ENCODE data around the gene SH3PXD2A. TPM values are rescaled to one million over a fixed set of nuclear protein-coding genes. Genes with fewer than 3 reads are reported as not detected.
"Not testable (repeated sequence)": the region's sequence is repeated elsewhere in the genome, so short reads cannot be mapped to it uniquely, and the experiment has no call there.

SH3PXD2A gene
- total RNA-seq, 1 experiment from 2014 or later = 5.4 TPM

DNA sequence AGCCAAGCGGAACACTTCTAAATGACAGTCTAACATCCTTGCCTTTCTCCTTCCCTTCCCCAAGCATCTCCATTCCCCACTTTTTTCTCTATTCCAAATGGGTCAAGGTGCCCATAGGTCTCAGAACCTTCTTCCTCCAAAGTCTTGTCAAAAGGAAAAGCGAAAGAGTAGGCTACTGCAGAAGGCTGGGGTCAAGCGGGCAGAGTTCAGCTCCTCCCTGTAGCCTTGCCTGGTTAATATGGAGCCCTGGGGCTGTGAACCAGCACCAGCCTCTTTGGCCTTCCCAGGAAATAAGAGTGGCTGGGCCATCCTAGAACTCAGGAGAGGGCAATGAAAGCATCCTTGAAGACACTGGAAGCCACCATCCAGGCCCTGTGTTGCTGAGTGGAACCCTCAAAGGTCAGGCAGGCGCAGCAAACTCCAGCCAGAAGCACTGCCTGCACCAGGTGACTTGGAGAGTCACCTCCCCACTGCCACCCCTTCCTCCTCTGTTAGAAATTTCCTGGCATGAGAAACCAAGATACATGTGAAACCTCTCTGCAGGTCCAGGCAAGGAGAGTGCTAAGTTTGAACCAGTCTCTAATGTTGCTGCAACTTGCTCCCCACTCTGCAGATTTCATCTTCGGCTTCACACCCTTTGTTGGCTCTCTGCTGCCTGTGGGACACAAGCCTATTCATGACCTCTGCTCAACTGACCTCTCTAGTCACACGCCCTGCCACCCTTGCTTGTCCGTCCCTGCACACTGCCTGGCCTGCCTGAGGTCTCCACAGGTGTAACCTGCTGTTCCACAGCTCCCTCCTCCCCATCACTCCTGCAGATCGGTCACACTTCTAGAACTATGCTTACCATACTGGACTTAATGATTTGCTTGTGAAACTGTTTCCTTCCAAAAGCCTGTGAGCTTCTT is 74.9 kb downstream of the SH3PXD2A start:
- no peak overlapping the region for H3K4me3 ChIP-seq
- H3K9me3 ChIP-seq (replicated peaks) = no peaks in the 10 kb centered on the region
- H3K36me3 ChIP-seq = no peaks in the 10 kb centered on the region
- no peaks in the 10 kb centered on the region for H3K27me3 ChIP-seq
- H3K4me1 ChIP-seq = no peaks in the 10 kb centered on the region
- no peak for DNase-seq
- H3K27ac ChIP-seq = no peak overlapping the region

DNA sequence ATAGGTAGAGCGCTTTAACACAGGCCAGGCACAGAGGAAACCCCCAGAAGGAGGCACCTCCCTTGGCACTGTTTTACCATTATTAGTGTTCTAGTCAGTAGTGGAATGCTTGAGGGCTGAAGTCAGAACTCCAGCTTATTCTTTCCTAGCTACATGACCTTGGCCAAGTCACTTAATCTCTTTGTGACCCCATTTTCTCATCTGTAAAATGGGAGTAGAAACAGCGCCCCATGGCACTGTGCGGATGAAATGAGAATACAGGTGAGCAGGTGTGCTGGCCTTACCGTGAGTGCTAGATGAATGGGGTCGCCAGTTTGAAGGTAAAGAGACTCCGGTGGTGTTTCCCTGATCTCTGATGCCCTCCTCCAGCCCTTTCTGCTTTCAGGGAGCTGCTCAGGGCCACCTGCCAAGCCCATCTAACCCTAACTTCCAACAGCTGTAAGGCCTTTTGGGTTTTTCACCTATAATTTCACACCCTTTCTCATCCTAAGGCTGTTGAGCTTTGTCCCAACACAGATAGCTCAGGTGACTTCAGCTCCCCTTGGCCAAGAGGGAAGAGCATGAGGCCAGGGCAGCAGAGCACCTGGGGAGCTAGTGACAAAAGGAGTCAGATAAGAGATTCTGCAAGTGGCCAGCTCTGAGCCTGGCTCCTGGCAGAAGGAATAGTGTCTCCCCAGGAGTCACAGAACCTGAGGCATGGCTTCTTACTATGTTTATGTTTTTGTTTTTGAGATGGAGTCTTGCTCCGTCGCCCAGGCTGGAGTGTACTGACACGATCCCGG is 76.8 kb downstream of the SH3PXD2A start:
- no peak for DNase-seq
- Histone ChIP-seq H3K27me3 (no peaks in the 10 kb centered on the region), H3K27ac (no peak overlapping the region), H3K4me3 (no peak overlapping the region), H3K36me3 (no peaks in the 10 kb centered on the region), H3K9me3 (replicated peaks) (no peaks in the 10 kb centered on the region), H3K4me1 (no peaks in the 10 kb centered on the region)

DNA sequence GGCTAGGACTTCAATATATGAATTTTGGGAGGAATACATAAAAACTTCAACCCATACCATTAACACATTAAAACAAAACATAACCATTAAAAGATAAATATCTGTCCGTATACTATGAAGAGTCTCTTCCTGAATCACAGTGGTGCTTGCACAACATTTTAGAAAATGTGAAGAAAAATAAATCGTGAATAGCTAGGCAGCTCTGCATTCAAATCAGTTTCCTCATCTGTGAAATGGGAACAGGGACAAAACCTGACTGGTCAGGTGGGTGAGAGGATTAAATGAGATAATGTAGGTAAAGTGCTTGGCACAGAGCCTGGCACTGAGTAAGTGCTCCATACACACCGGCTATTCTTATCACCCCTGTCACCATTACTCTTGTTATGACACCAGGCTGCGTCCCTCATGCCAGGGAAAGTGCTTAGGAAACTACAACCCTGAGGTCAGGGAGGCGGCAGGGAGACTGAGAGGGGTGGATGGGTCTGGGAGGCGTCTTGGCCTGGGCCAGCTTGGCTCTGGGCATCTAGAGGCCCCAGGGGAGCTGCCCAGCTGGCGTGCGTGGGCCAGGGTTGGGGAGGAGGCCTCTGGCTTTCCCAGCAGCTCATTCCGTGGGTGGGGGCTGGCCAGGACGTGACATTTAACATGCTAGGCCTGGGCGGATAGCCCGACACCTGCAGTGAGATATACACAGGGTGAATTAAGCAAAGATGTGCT is 78.3 kb downstream of the SH3PXD2A start:
- DNase-seq = no peak
- Histone ChIP-seq H3K27ac (no peak overlapping the region), H3K27me3 (no peaks in the 10 kb centered on the region), H3K4me3 (no peak overlapping the region), H3K36me3 (no peaks in the 10 kb centered on the region), H3K9me3 (replicated peaks) (no peaks in the 10 kb centered on the region), H3K4me1 (no peaks in the 10 kb centered on the region)

DNA sequence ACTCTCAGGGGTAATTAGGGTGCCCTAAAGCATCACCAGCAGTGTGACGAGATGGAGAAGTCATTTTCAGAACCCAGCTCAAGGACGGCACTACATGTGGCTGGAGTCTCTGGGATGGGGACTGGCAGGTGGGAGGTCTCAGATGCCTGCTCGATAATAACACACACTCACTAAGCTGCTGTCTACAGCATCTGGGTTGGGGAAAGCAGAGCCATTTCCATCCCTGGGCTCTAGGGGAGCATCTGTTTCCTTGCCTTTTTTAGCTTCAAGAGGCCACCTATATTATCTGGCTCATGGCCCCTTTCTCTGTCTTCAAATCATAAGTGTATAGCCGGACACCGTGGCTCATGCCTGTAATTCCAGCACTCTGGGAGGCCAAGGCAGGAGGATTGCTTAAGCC is 79.6 kb downstream of the SH3PXD2A start:
- no peaks in the 10 kb centered on the region for H3K9me3 ChIP-seq (replicated peaks)
- H3K27ac ChIP-seq = no peak overlapping the region
- no peaks in the 10 kb centered on the region for H3K36me3 ChIP-seq
- DNase-seq = no peak
- no peaks in the 10 kb centered on the region for H3K27me3 ChIP-seq
- H3K4me3 ChIP-seq = no peak overlapping the region
- H3K4me1 ChIP-seq = no peaks in the 10 kb centered on the region

DNA sequence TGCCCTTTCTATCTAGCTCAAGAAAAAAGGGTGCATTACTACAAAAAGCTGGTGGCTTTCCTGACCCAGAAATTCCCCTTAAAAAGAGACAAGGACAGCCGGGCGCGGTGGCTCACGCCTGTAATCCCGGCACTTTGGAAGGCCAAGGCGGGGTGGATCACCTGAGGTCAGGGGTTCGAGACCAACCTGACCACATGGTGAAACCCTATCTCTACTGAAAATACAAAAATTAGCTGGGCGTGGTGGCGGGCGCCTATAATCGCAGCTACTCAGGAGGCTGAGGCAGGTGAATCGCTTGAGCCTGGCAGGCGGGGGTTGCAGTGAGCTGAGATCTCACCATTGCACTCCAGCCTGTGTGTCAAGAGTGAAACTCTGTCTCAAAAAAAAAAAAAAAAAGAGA is 82.5 kb downstream of the SH3PXD2A start:
- H3K4me3 ChIP-seq = peak overlapping the region; percentile 45
- H3K27ac ChIP-seq = peak overlapping the region; percentile 60
- not testable (repeated sequence) for H3K4me1 ChIP-seq; H3K36me3 ChIP-seq; DNase-seq; H3K9me3 ChIP-seq (replicated peaks); H3K27me3 ChIP-seq

DNA sequence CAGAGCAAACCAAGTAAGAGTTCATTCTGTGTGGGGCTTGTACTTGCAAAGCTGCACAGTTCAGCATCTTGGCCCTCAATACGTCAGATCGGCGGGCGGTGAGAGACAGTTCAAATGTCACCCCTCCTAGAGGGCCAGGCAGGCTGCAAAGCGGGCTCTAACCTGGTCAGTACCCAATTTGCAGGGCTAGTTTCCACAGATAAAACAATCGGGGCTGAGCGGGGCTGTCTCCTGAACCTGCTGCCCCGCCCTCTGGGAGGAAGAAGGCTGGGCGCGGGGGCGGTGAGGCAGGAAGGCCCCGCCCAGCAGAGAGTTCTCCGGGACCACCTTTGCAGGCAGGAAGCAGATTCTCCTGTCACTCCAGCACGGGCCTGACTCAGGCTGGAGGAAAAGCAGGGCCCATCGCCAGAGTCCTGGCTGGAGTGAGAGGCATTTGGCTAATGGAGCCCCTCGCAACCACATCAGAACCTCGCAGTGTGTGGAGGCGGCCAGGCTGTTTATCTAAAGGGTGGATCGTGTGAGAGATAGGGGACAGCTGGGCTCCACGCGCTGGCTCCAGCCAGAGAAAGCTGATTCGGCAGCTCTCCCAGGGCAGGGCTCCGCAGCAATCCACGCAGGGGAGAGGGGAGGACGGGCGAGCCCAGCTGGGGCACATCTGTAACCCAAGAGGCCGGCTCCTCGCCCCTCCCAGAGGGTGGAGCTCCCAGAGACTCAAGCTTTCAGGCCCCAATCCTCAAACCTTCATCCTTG is 83.1 kb downstream of the SH3PXD2A start:
- DNase-seq = peak; percentile 95 to 96
- peak overlapping the region; percentile 60 for H3K27ac ChIP-seq
- no peaks in the 10 kb centered on the region for H3K9me3 ChIP-seq (replicated peaks)
- H3K4me3 ChIP-seq = peak overlapping the region; percentile 45
- H3K27me3 ChIP-seq = no peaks in the 10 kb centered on the region
- no peaks in the 10 kb centered on the region; the same call in 1 of the 2 replicates for H3K4me1 ChIP-seq
- H3K36me3 ChIP-seq = no peaks in the 10 kb centered on the region

DNA sequence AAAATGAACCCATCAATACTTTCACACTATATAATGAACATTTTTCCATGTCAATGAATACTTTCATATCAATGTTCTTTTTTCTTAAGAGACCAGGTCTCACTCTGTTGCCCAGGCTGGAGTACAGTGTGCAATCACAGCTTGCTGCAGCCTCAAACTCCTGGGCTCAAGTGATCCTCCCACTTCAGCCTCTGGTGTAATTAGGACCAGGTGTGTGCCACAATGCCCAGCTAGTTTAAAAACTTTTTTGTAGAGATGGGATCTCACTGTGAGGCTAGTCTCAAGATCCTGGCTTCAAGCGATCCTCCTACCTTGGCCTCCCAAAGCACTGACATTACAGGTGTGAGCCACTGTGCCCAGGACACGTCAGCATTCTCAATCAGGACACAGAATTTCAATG is 85.2 kb downstream of the SH3PXD2A start:
- Histone ChIP-seq H3K4me1 (peaks cover 4% of the 10 kb centered on the region; the same call in 1 of the 2 replicates), H3K27ac (no peak overlapping the region), H3K36me3 (no peaks in the 10 kb centered on the region), H3K9me3 (replicated peaks) (no peaks in the 10 kb centered on the region), H3K27me3 (no peaks in the 10 kb centered on the region), H3K4me3 (no peak overlapping the region)
- DNase-seq = no peak

DNA sequence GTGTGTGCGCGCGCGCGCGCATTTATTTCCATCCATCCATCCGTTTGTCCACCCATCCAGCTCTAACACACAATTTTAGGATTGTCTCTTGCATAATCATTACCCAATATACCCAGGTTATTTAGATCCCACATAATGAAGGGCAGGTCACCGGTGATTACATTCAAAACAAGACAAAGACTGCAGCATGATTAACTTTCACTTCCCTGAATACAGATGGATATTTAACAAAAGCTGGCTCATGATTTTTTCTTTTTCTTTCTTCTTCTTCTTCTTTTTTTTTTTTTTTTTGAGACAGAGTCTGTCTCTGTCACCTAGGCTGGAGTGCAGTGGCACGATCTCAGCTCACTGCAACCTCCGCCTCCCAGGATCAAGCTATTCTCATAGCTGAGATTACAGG is 86.2 kb downstream of the SH3PXD2A start:
- H3K4me1 ChIP-seq = peaks cover 4% of the 10 kb centered on the region; the same call in 1 of the 2 replicates
- no peaks in the 10 kb centered on the region for H3K27me3 ChIP-seq
- no peak for DNase-seq

DNA sequence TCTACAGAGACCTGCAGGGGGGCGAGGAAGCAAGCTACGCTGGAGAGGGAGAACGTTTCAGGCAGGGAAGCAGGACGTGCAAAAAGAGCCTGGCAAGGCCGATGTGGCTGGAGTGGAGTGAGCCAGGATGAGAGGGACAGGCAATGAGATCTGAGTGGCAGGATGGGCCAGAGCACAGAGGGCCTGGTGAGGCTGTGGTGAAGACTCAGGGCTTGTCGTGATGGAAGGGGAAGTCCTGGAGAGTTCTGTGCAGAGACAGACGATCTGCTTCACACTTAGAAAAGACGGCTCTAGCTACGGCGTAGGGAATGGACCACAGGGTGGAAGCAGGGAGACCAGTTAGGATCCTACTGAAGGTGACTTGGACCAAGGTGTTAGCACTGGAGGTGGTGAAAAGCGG is 87.0 kb downstream of the SH3PXD2A start:
- no peaks in the 10 kb centered on the region for H3K27me3 ChIP-seq
- H3K4me1 ChIP-seq = peaks cover 4% of the 10 kb centered on the region; the same call in 1 of the 2 replicates
- no peaks in the 10 kb centered on the region for H3K36me3 ChIP-seq
- H3K27ac ChIP-seq = no peak overlapping the region
- H3K4me3 ChIP-seq = no peak overlapping the region
- DNase-seq = no peak
- H3K9me3 ChIP-seq (replicated peaks) = no peaks in the 10 kb centered on the region

More for the DNA sequence above, 86.2 kb downstream of the SH3PXD2A start:
- no peaks in the 10 kb centered on the region for H3K36me3 ChIP-seq
- no peaks in the 10 kb centered on the region for H3K9me3 ChIP-seq (replicated peaks)
- no peak overlapping the region for H3K4me3 ChIP-seq
- no peak overlapping the region for H3K27ac ChIP-seq

DNA sequence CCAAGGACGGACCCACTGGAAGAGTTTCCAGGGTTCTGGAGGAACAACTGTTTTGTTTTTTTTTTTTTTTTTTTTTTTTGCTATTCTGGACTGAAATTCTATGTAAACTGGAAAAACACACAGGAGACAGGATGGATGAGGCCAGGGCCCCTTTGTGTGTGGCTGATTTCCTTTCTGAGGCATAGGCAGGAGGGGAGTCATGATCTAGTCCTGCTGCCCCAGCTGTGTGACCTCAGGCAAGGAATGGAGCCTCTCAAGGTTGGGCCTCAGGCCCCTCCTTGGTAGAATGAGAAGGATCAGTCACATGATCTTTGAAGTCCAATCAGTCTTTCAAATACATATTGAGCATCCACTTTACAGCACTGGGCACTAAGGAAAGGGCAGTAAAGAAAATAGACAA is 87.6 kb downstream of the SH3PXD2A start:
- peak in 1 of 2 experiments; percentile 26 for DNase-seq

DNA sequence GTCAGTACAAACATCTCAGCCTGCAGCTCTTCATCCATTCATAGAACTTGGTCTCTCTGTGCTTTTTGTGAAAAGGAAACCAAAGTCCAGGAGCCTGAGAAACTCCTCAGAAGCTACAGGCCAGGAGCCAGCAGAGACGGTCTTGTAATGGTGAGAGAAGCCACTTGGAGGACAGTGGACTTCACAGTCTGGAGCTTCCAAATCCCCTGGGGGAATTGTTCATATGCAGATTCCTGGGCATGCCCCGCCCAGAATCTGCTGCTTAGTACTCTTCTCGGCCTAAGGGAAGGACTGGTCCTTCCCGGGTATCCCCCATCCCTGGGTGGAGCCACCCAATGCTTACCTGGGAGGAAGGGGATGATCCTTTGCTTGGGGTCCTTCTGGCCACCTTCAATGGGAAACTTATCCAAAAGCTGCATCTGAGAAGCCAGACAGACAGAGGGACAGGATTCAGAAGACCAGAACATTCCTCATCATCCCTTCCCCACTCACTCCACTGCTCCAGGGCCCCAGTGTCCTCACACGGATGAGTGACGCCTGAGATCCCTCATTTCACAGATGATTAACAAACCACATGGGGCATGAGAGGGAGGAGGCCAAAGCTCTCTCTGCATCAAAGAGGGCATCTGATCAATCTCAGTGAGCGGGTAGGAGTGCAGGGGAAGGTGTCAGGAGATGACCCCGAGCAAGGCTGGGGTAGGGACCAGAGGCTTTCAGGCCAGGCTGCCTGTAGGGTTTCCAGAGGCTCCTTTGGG is 88.4 kb downstream of the SH3PXD2A start:
- Histone ChIP-seq H3K4me3 (no peak overlapping the region), H3K36me3 (no peaks in the 10 kb centered on the region), H3K27me3 (no peaks in the 10 kb centered on the region), H3K9me3 (replicated peaks) (no peaks in the 10 kb centered on the region), H3K27ac (no peak overlapping the region), H3K4me1 (peaks cover 4% of the 10 kb centered on the region; the same call in 1 of the 2 replicates)
- no peak for DNase-seq

More for the DNA sequence above, 87.6 kb downstream of the SH3PXD2A start:
- H3K36me3 ChIP-seq = no peaks in the 10 kb centered on the region
- H3K27me3 ChIP-seq = no peaks in the 10 kb centered on the region
- no peaks in the 10 kb centered on the region for H3K9me3 ChIP-seq (replicated peaks)
- H3K4me1 ChIP-seq = peaks cover 4% of the 10 kb centered on the region; the same call in 1 of the 2 replicates
- no peak overlapping the region for H3K27ac ChIP-seq
- H3K4me3 ChIP-seq = no peak overlapping the region

DNA sequence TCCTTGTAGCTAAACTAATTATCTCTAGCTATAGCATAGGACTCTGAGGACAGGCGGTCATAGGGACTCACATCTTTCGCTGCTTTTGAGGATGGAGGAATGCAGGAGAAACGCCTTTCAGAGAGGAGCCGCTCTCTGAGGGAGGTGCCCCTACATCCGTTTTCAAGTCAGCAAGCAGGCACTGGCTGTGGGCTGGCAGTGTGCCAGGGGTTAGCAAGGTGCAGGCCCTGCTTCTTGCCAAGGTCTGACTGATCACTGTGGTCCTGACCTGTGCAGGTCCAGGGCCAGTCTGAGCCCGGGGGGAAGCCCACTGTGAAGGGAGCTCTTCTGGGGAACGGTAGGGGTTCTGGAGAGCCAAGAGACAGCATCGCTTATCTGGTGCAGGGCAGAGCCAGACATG is 89.4 kb downstream of the SH3PXD2A start:
- H3K27ac ChIP-seq = no peak overlapping the region
- H3K9me3 ChIP-seq (replicated peaks) = no peaks in the 10 kb centered on the region
- no peaks in the 10 kb centered on the region for H3K36me3 ChIP-seq
- no peaks in the 10 kb centered on the region for H3K27me3 ChIP-seq
- H3K4me1 ChIP-seq = peaks cover 4% of the 10 kb centered on the region; the same call in 1 of the 2 replicates
- peak in 1 of 2 experiments; percentile 28 for DNase-seq
- H3K4me3 ChIP-seq = no peak overlapping the region

DNA sequence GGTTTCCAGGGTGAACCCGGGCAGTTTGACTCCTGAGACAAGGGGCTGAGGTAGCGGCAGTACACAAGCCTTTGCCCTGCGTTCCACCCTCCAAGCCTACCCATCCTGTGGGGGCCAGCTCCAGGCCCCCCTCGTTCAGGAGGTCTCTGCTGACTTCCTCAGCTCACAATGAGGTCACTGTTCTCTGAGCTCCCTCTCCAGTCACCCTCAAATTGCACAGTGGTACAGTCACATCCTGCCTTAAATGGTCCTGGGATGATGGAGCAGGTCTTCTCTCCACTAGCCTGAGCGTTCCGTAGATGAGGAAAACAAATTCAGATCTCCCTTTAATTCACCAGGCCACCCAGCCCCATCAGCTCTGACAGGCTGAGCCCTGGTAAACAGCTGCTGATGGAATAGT is 90.2 kb downstream of the SH3PXD2A start:
- H3K27ac ChIP-seq = no peak overlapping the region
- no peaks in the 10 kb centered on the region for H3K36me3 ChIP-seq
- peak; percentile 23 to 35 for DNase-seq
- H3K9me3 ChIP-seq (replicated peaks) = no peaks in the 10 kb centered on the region
- H3K4me1 ChIP-seq = peaks cover 4% of the 10 kb centered on the region; the same call in 1 of the 2 replicates
- no peak overlapping the region for H3K4me3 ChIP-seq
- H3K27me3 ChIP-seq = no peaks in the 10 kb centered on the region
